ENCODE results near the gene DUSP16.
A peak's percentile ranks its signal among the peaks of the same experiment; 100 is the strongest.
"Not testable (repeated sequence)": the region's sequence is repeated elsewhere in the genome, so short reads cannot be mapped to it uniquely, and the experiment has no call there.

The DUSP16 gene

GRCh38 chr12:12511895-12512711 lies 50.6 kb downstream of the DUSP16 start:
- DNase-seq (ENCODE audit: low spot score): peak; percentile 68
- no peaks in the 10 kb centered on the region for H3K9me3 Mint-ChIP-seq
- H3K27me3 Mint-ChIP-seq (ENCODE audit: low read depth): no peaks in the 10 kb centered on the region
- peaks cover 23% of the 10 kb centered on the region for H3K36me3 Mint-ChIP-seq (ENCODE audit: low read depth)
- H3K27ac Mint-ChIP-seq: no peak overlapping the region
- peaks cover 26% of the 10 kb centered on the region for H3K4me1 Mint-ChIP-seq (ENCODE audit: low read depth)
- no peak overlapping the region for H3K4me3 Mint-ChIP-seq

- H3K27me3 Mint-ChIP-seq (ENCODE audit: low read depth): no peaks in the 10 kb centered on the region
- no peak overlapping the region for H3K27ac Mint-ChIP-seq
- peaks cover 19% of the 10 kb centered on the region for H3K36me3 Mint-ChIP-seq (ENCODE audit: low read depth)
- DNase-seq (ENCODE audit: low spot score): no peak
- peaks cover 33% of the 10 kb centered on the region for H3K4me1 Mint-ChIP-seq (ENCODE audit: low read depth)
- no peaks in the 10 kb centered on the region for H3K9me3 Mint-ChIP-seq
- H3K4me3 Mint-ChIP-seq: no peak overlapping the region
Measured at GRCh38 chr12:12511021-12511783, 51.5 kb downstream of the DUSP16 start.

- DNase-seq (ENCODE audit: low spot score): no peak
- Mint-ChIP-seq H3K4me1 (ENCODE audit: low read depth) (peaks cover 40% of the 10 kb centered on the region), H3K36me3 (ENCODE audit: low read depth) (peaks cover 19% of the 10 kb centered on the region), H3K4me3 (no peak overlapping the region), H3K27ac (no peak overlapping the region), H3K27me3 (ENCODE audit: low read depth) (no peaks in the 10 kb centered on the region), H3K9me3 (no peaks in the 10 kb centered on the region)
Measured at GRCh38 chr12:12510551-12510950, 52.1 kb downstream of the DUSP16 start.

- Mint-ChIP-seq H3K27me3 (ENCODE audit: low read depth) (no peaks in the 10 kb centered on the region), H3K36me3 (ENCODE audit: low read depth) (peaks cover 19% of the 10 kb centered on the region), H3K9me3 (no peaks in the 10 kb centered on the region), H3K4me3 (no peak overlapping the region), H3K4me1 (ENCODE audit: low read depth) (peaks cover 44% of the 10 kb centered on the region), H3K27ac (no peak overlapping the region)
- no peak for DNase-seq (ENCODE audit: low spot score)
Measured at GRCh38 chr12:12510141-12510540, 52.5 kb downstream of the DUSP16 start.

GRCh38 chr12:12508612-12509011 lies 54.1 kb downstream of the DUSP16 start:
- H3K27ac Mint-ChIP-seq: no peak overlapping the region
- H3K36me3 Mint-ChIP-seq (ENCODE audit: low read depth): peaks cover 8% of the 10 kb centered on the region
- no peak for DNase-seq (ENCODE audit: low spot score)
- H3K4me1 Mint-ChIP-seq (ENCODE audit: low read depth): peaks cover 41% of the 10 kb centered on the region
- H3K4me3 Mint-ChIP-seq: no peak overlapping the region
- no peaks in the 10 kb centered on the region for H3K9me3 Mint-ChIP-seq
- no peaks in the 10 kb centered on the region for H3K27me3 Mint-ChIP-seq (ENCODE audit: low read depth)

- no peak overlapping the region for H3K4me3 Mint-ChIP-seq
- H3K4me1 Mint-ChIP-seq (ENCODE audit: low read depth): peaks cover 49% of the 10 kb centered on the region
- peak overlapping the region; percentile 82 for H3K27ac Mint-ChIP-seq
Measured at GRCh38 chr12:12507121-12507520, 55.5 kb downstream of the DUSP16 start.

GRCh38 chr12:12506496-12506890 lies 56.2 kb downstream of the DUSP16 start:
- Mint-ChIP-seq H3K4me3 (peak overlapping the region; percentile 55), H3K27me3 (ENCODE audit: low read depth) (no peaks in the 10 kb centered on the region), H3K27ac (peak overlapping the region; percentile 82), H3K4me1 (ENCODE audit: low read depth) (peaks cover 51% of the 10 kb centered on the region), H3K9me3 (no peaks in the 10 kb centered on the region), H3K36me3 (ENCODE audit: low read depth) (peaks cover 14% of the 10 kb centered on the region)
- DNase-seq (ENCODE audit: low spot score): no peak

More at GRCh38 chr12:12507121-12507520, 55.5 kb downstream of the DUSP16 start:
- H3K36me3 Mint-ChIP-seq (ENCODE audit: low read depth): peaks cover 14% of the 10 kb centered on the region
- no peaks in the 10 kb centered on the region for H3K27me3 Mint-ChIP-seq (ENCODE audit: low read depth)
- no peak for DNase-seq (ENCODE audit: low spot score)
- no peaks in the 10 kb centered on the region for H3K9me3 Mint-ChIP-seq

- H3K9me3 Mint-ChIP-seq: no peaks in the 10 kb centered on the region
- DNase-seq (ENCODE audit: low spot score): peak; percentile 66
- H3K4me1 Mint-ChIP-seq (ENCODE audit: low read depth): peaks cover 55% of the 10 kb centered on the region
- no peaks in the 10 kb centered on the region for H3K27me3 Mint-ChIP-seq (ENCODE audit: low read depth)
- H3K4me3 Mint-ChIP-seq: peak overlapping the region; percentile 55
- peak overlapping the region; percentile 82 for H3K27ac Mint-ChIP-seq
- H3K36me3 Mint-ChIP-seq (ENCODE audit: low read depth): peaks cover 19% of the 10 kb centered on the region
Measured at GRCh38 chr12:12505544-12506495, 56.8 kb downstream of the DUSP16 start.

GRCh38 chr12:12503384-12504078 lies 59.1 kb downstream of the DUSP16 start:
- no peaks in the 10 kb centered on the region for H3K27me3 Mint-ChIP-seq (ENCODE audit: low read depth)
- H3K27ac Mint-ChIP-seq: peak overlapping the region; percentile 38
- H3K4me3 Mint-ChIP-seq: no peak overlapping the region
- H3K4me1 Mint-ChIP-seq (ENCODE audit: low read depth): peaks cover 48% of the 10 kb centered on the region
- DNase-seq (ENCODE audit: low spot score): no peak
- no peaks in the 10 kb centered on the region for H3K9me3 Mint-ChIP-seq
- peaks cover 19% of the 10 kb centered on the region for H3K36me3 Mint-ChIP-seq (ENCODE audit: low read depth)

GRCh38 chr12:12502815-12503151 lies 59.9 kb downstream of the DUSP16 start:
- Mint-ChIP-seq H3K27me3 (ENCODE audit: low read depth) (no peaks in the 10 kb centered on the region), H3K36me3 (ENCODE audit: low read depth) (peaks cover 19% of the 10 kb centered on the region), H3K4me1 (ENCODE audit: low read depth) (peaks cover 43% of the 10 kb centered on the region), H3K4me3 (no peak overlapping the region), H3K27ac (peak overlapping the region; percentile 82), H3K9me3 (no peaks in the 10 kb centered on the region)
- no peak for DNase-seq (ENCODE audit: low spot score)

GRCh38 chr12:12502130-12502814 lies 60.4 kb downstream of the DUSP16 start:
- not testable (repeated sequence) for DNase-seq (ENCODE audit: low spot score); H3K4me3 Mint-ChIP-seq; H3K27me3 Mint-ChIP-seq (ENCODE audit: low read depth); H3K9me3 Mint-ChIP-seq; H3K27ac Mint-ChIP-seq
- H3K4me1 Mint-ChIP-seq (ENCODE audit: low read depth): peaks cover 43% of the 10 kb centered on the region
- H3K36me3 Mint-ChIP-seq (ENCODE audit: low read depth): peaks cover 20% of the 10 kb centered on the region

- no peak for DNase-seq (ENCODE audit: low spot score)
- no peaks in the 10 kb centered on the region for H3K9me3 Mint-ChIP-seq
- H3K27ac Mint-ChIP-seq: peak overlapping the region; percentile 24
- H3K36me3 Mint-ChIP-seq (ENCODE audit: low read depth): peaks cover 22% of the 10 kb centered on the region
- H3K4me3 Mint-ChIP-seq: no peak overlapping the region
- peaks cover 35% of the 10 kb centered on the region for H3K4me1 Mint-ChIP-seq (ENCODE audit: low read depth)
- no peaks in the 10 kb centered on the region for H3K27me3 Mint-ChIP-seq (ENCODE audit: low read depth)
Measured at GRCh38 chr12:12501121-12501520, 61.5 kb downstream of the DUSP16 start.
